Kidney epithelial cell (primary cell): ENCODE data around the gene FAM171A2. TPM values are rescaled to one million over a fixed set of nuclear protein-coding genes. Genes with fewer than 3 reads are reported as not detected.

Source experiments
- DNase-seq: peaks from one replicate; pipeline ENCODE4 v3.0.0-alpha.2; 2010; ENCODE audit warnings: low read depth
- H3K27me3 ChIP-seq: 2 replicates; pipeline ENCODE4 v1.6.0; 2011; ENCODE audit warnings: low read length; ENCODE audit not compliant: control insufficient read depth, insufficient read depth
- H3K36me3 ChIP-seq: 2 replicates; pipeline ENCODE4 v1.5.1; 2011; ENCODE audit warnings: low read length; ENCODE audit not compliant: control insufficient read depth, insufficient read depth
- H3K4me3 ChIP-seq: 2 replicates; pipeline ENCODE4 v1.5.1; 2011; ENCODE audit warnings: low read depth, mild to moderate bottlenecking, control low read depth, low read length
- CTCF ChIP-seq: IDR thresholded peaks from 2 replicates; pipeline ENCODE4 v1.5.1; 2011; ENCODE audit warnings: mild to moderate bottlenecking, moderate library complexity, low read length, control low read depth, inconsistent platforms; ENCODE audit not compliant: insufficient read depth, poor library complexity, severe bottlenecking
- total RNA-seq: library from RNA; depleted of rRNA; stranded (reverse); fragments of >200 nt; gene quantifications from 2 replicates; pipeline ENCODE4 v1.2.3, GENCODE V29; 2015

The FAM171A2 gene
- total RNA-seq, 1 donor from 2014 or later = 12.6 TPM

GRCh38 chr17:44381810-44382305 lies 18.2 kb upstream of the FAM171A2 start:
- no peak for DNase-seq
- H3K27me3 ChIP-seq = peaks cover 37% of the 10 kb centered on the region
- no peaks in the 10 kb centered on the region for H3K36me3 ChIP-seq
- no peak for TF ChIP-seq CTCF
- H3K4me3 ChIP-seq = no peak overlapping the region

- no peak for TF ChIP-seq CTCF
- DNase-seq = no peak
- no peaks in the 10 kb centered on the region for H3K36me3 ChIP-seq
Observed at GRCh38 chr17:44380767-44381166, 17.1 kb upstream of the FAM171A2 start.

GRCh38 chr17:44379887-44380286 lies 16.2 kb upstream of the FAM171A2 start:
- no peaks in the 10 kb centered on the region for H3K36me3 ChIP-seq
- no peak overlapping the region for H3K4me3 ChIP-seq
- no peak for TF ChIP-seq CTCF
- peaks cover 25% of the 10 kb centered on the region for H3K27me3 ChIP-seq
- no peak for DNase-seq

More at GRCh38 chr17:44380767-44381166, 17.1 kb upstream of the FAM171A2 start:
- H3K27me3 ChIP-seq = peaks cover 34% of the 10 kb centered on the region
- H3K4me3 ChIP-seq = no peak overlapping the region

GRCh38 chr17:44378171-44378705 lies 14.6 kb upstream of the FAM171A2 start:
- Histone ChIP-seq H3K36me3 (no peaks in the 10 kb centered on the region), H3K4me3 (no peak overlapping the region), H3K27me3 (peaks cover 14% of the 10 kb centered on the region)
- no peak for DNase-seq
- no peak for TF ChIP-seq CTCF

- no peak for TF ChIP-seq CTCF
- no peaks in the 10 kb centered on the region for H3K36me3 ChIP-seq
- no peak overlapping the region for H3K4me3 ChIP-seq
- no peak for DNase-seq
- H3K27me3 ChIP-seq = peaks cover 8% of the 10 kb centered on the region
Observed at GRCh38 chr17:44376779-44377178, 13.1 kb upstream of the FAM171A2 start.

GRCh38 chr17:44376124-44376523 lies 12.5 kb upstream of the FAM171A2 start:
- H3K4me3 ChIP-seq = no peak overlapping the region
- no peaks in the 10 kb centered on the region for H3K36me3 ChIP-seq
- no peak for DNase-seq
- TF ChIP-seq CTCF = peak; percentile 51
- H3K27me3 ChIP-seq = peaks cover 7% of the 10 kb centered on the region
